IPS-20b (cell line): ENCODE data around the gene ASTN2.

Experiments used
- H3K27ac ChIP-seq: one replicate; pipeline ENCODE4 v1.5.1; 2013; ENCODE audit warnings: low read length
- H3K27me3 ChIP-seq: 2 replicates; pipeline ENCODE4 v1.6.1; 2013; ENCODE audit warnings: mild to moderate bottlenecking, low read length, inconsistent platforms; ENCODE audit not compliant: insufficient read depth
- H3K36me3 ChIP-seq: 2 replicates; pipeline ENCODE4 v1.6.1; 2013; ENCODE audit warnings: low read depth, mild to moderate bottlenecking, inconsistent platforms, low read length, moderate library complexity; ENCODE audit not compliant: insufficient read depth
- H3K4me1 ChIP-seq: 2 replicates; pipeline ENCODE4 v1.6.1; 2013; ENCODE audit warnings: mild to moderate bottlenecking, control low read depth, inconsistent platforms, low read length, moderate library complexity; ENCODE audit not compliant: insufficient read depth
- H3K4me3 ChIP-seq: 2 replicates; pipeline ENCODE4 v1.5.1; 2013; ENCODE audit warnings: mild to moderate bottlenecking, low read length, inconsistent platforms
- H3K9ac ChIP-seq: 2 replicates; pipeline ENCODE4 v1.6.1; 2013; ENCODE audit warnings: low read depth, mild to moderate bottlenecking, inconsistent platforms, low read length, moderate library complexity
- H3K9me3 ChIP-seq: 2 replicates; pipeline ENCODE4 v1.6.1; 2013; ENCODE audit warnings: mild to moderate bottlenecking, low read depth, low read length, inconsistent platforms; ENCODE audit not compliant: insufficient read depth

Gene ASTN2

DNA sequence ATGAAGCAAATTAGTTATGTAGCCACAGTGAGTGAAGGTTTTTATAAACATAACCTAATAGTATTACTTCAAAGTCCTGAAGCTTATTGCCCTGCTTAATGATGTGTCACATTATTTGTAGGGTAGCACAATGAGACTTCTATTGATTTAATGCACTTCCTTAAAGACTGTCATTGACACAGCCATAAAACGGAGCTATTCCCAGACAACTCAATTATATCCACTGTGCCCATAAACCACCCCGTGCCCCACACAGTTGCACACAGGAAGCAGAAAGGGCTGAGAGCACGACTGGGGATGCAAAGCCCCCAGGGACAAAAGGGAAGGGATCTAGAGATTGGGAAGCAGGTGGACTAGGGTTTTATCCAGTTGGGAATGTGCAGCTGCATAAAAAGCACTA is 690.7 kb downstream of the ASTN2 start:
- Histone ChIP-seq H3K4me1 (peaks cover 6% of the 10 kb centered on the region; the same call in 1 of the 2 replicates), H3K9me3 (no peaks in the 10 kb centered on the region; the same call in 1 of the 2 replicates), H3K9ac (no peak overlapping the region), H3K27me3 (no peaks in the 10 kb centered on the region), H3K27ac (no peak overlapping the region), H3K4me3 (no peak overlapping the region), H3K36me3 (no peaks in the 10 kb centered on the region)

DNA sequence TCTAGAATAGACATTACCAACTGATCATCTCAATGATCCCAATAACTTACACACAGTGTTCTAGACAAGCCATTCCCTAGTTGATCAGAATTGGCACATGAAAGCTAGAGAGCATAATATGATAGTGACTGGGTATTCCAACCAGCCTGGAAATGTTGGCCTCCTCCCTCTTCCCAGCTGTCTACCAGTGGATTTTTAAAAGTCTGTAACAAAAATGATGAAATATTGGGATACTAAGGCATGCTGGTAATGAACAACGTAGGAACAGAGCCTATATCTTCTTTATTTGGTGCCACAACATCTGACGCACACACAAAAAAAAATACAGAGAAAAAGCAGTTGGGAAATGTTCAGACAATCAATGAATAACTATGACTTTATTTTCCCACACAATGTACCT is 692.9 kb downstream of the ASTN2 start:
- H3K36me3 ChIP-seq = no peaks in the 10 kb centered on the region
- no peaks in the 10 kb centered on the region; the same call in 1 of the 2 replicates for H3K9me3 ChIP-seq
- no peak overlapping the region for H3K27ac ChIP-seq
- H3K27me3 ChIP-seq = no peaks in the 10 kb centered on the region
- H3K9ac ChIP-seq = no peak overlapping the region
- peaks cover 6% of the 10 kb centered on the region for H3K4me1 ChIP-seq
- H3K4me3 ChIP-seq = no peak overlapping the region

- Histone ChIP-seq H3K4me1 (peaks cover 6% of the 10 kb centered on the region), H3K27ac (no peak overlapping the region), H3K9me3 (no peaks in the 10 kb centered on the region; the same call in 1 of the 2 replicates), H3K36me3 (no peaks in the 10 kb centered on the region), H3K9ac (no peak overlapping the region), H3K27me3 (no peaks in the 10 kb centered on the region), H3K4me3 (no peak overlapping the region)
These were observed 693.4 kb downstream of the ASTN2 start for GRCh38 chr9:116721411-116721810.

DNA sequence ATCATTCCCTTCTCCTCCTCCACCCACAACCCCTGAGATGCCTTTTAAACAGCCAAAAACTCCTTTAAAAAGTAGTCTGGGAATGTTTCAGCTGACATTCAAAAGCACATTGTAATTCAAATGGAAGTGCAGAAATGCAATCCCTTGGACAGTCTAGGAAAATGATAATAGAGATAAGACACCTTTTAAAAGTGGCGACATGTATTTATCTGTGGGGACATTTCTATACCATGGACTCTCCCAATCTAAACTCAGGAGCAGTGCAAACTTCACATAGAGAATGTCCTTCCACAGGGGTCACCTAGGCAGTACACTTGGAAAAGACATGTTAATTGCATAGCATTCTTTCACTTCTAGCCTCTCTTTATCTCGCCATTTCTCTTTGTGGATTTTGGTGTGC is 694.7 kb downstream of the ASTN2 start:
- H3K36me3 ChIP-seq = no peaks in the 10 kb centered on the region
- peaks cover 14% of the 10 kb centered on the region for H3K4me1 ChIP-seq
- H3K9me3 ChIP-seq = no peaks in the 10 kb centered on the region; the same call in 1 of the 2 replicates
- no peak overlapping the region for H3K27ac ChIP-seq
- no peaks in the 10 kb centered on the region for H3K27me3 ChIP-seq
- no peak overlapping the region for H3K9ac ChIP-seq
- no peak overlapping the region for H3K4me3 ChIP-seq

GRCh38 chr9:116718111-116718510 is 696.7 kb downstream of the ASTN2 start:
- H3K27ac ChIP-seq = no peak overlapping the region
- no peak overlapping the region for H3K4me3 ChIP-seq
- H3K9me3 ChIP-seq = no peaks in the 10 kb centered on the region; the same call in 1 of the 2 replicates
- H3K27me3 ChIP-seq = no peaks in the 10 kb centered on the region
- peaks cover 15% of the 10 kb centered on the region for H3K4me1 ChIP-seq
- no peaks in the 10 kb centered on the region for H3K36me3 ChIP-seq
- no peak overlapping the region for H3K9ac ChIP-seq

- Histone ChIP-seq H3K36me3 (no peaks in the 10 kb centered on the region), H3K27ac (no peak overlapping the region), H3K27me3 (no peaks in the 10 kb centered on the region), H3K4me1 (peaks cover 15% of the 10 kb centered on the region), H3K9me3 (no peaks in the 10 kb centered on the region; the same call in 1 of the 2 replicates), H3K4me3 (no peak overlapping the region), H3K9ac (no peak overlapping the region)
These were observed 697.7 kb downstream of the ASTN2 start for GRCh38 chr9:116717150-116717549.

GRCh38 chr9:116716438-116716837 is 698.4 kb downstream of the ASTN2 start:
- Histone ChIP-seq H3K4me1 (peaks cover 15% of the 10 kb centered on the region), H3K27me3 (no peaks in the 10 kb centered on the region), H3K9ac (no peak overlapping the region), H3K9me3 (no peaks in the 10 kb centered on the region; the same call in 1 of the 2 replicates), H3K36me3 (no peaks in the 10 kb centered on the region), H3K27ac (no peak overlapping the region), H3K4me3 (no peak overlapping the region)

DNA sequence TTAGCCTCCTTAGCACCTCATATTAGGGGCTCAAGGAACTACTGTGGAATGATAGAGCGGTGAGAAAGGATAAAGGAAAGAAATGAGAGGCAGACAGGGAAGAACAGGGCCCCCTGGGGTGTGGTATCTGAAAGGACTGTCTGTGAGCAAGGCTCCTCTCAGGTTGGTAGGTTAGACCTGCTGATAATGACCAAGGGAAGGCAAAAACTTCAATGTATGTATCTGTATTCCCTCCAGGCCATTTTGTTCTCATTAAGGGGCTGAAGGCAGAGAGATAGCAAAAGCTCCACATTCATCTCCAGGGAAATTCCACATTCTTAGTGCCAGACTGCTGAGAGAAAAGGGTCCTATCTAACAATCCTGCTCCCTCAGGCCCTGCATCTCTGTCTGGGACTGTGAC is 699.1 kb downstream of the ASTN2 start:
- Histone ChIP-seq H3K36me3 (no peaks in the 10 kb centered on the region), H3K4me1 (peaks cover 15% of the 10 kb centered on the region), H3K9ac (no peak overlapping the region), H3K4me3 (no peak overlapping the region), H3K27ac (no peak overlapping the region), H3K27me3 (no peaks in the 10 kb centered on the region), H3K9me3 (no peaks in the 10 kb centered on the region; the same call in 1 of the 2 replicates)

GRCh38 chr9:116713271-116713670 is 701.6 kb downstream of the ASTN2 start:
- no peaks in the 10 kb centered on the region for H3K9me3 ChIP-seq
- peaks cover 9% of the 10 kb centered on the region; the same call in 1 of the 2 replicates for H3K4me1 ChIP-seq
- H3K4me3 ChIP-seq = no peak overlapping the region
- no peaks in the 10 kb centered on the region for H3K27me3 ChIP-seq
- H3K9ac ChIP-seq = no peak overlapping the region
- no peak overlapping the region for H3K27ac ChIP-seq
- no peaks in the 10 kb centered on the region for H3K36me3 ChIP-seq

- H3K9me3 ChIP-seq = no peaks in the 10 kb centered on the region
- no peak overlapping the region for H3K9ac ChIP-seq
- H3K4me3 ChIP-seq = no peak overlapping the region
These were observed 702.1 kb downstream of the ASTN2 start for GRCh38 chr9:116712781-116713180.

GRCh38 chr9:116706310-116707290 is 708.3 kb downstream of the ASTN2 start:
- Histone ChIP-seq H3K27me3 (no peaks in the 10 kb centered on the region), H3K9ac (no peak overlapping the region), H3K4me1 (no peaks in the 10 kb centered on the region), H3K9me3 (no peaks in the 10 kb centered on the region), H3K27ac (no peak overlapping the region), H3K4me3 (no peak overlapping the region), H3K36me3 (no peaks in the 10 kb centered on the region)

More at GRCh38 chr9:116712781-116713180, 702.1 kb downstream of the ASTN2 start:
- Histone ChIP-seq H3K27ac (no peak overlapping the region), H3K36me3 (no peaks in the 10 kb centered on the region), H3K4me1 (peaks cover 9% of the 10 kb centered on the region; the same call in 1 of the 2 replicates), H3K27me3 (no peaks in the 10 kb centered on the region)

GRCh38 chr9:116705531-116705930 is 709.3 kb downstream of the ASTN2 start:
- no peak overlapping the region for H3K27ac ChIP-seq
- no peak overlapping the region for H3K4me3 ChIP-seq
- H3K36me3 ChIP-seq = peaks cover 4% of the 10 kb centered on the region; the same call in 1 of the 2 replicates
- H3K27me3 ChIP-seq = no peaks in the 10 kb centered on the region
- no peaks in the 10 kb centered on the region for H3K9me3 ChIP-seq
- no peaks in the 10 kb centered on the region for H3K4me1 ChIP-seq
- H3K9ac ChIP-seq = no peak overlapping the region
